SHP77 treated with DMSO at 0.1 percent for 48 hours (cell line): ENCODE results near the gene SIPA1L3.
"Not testable (repeated sequence)": the region's sequence is repeated elsewhere in the genome, so short reads cannot be mapped to it uniquely, and the experiment has no call there.

Experiments
- DNase-seq: peaks from one replicate; lab custom pipeline; 2025; lab: John Stamatoyannopoulos, UW

Gene SIPA1L3

GRCh38 chr19:38070573-38070972, 163.6 kb downstream of the SIPA1L3 start:
- DNase-seq, result peak; percentile 32

- DNase-seq, result not testable (repeated sequence)
These were observed 164.0 kb downstream of the SIPA1L3 start for GRCh38 chr19:38071054-38071453.

- no peak for DNase-seq
These were observed 164.6 kb downstream of the SIPA1L3 start for GRCh38 chr19:38071647-38072046.

GRCh38 chr19:38072776-38073750, 166.1 kb downstream of the SIPA1L3 start:
- no peak for DNase-seq

- peak; percentile 14 for DNase-seq
These were observed 167.1 kb downstream of the SIPA1L3 start for GRCh38 chr19:38073841-38074685.

GRCh38 chr19:38076337-38076736, 169.3 kb downstream of the SIPA1L3 start:
- DNase-seq, result no peak

- no peak for DNase-seq
These were observed 171.4 kb downstream of the SIPA1L3 start for GRCh38 chr19:38078302-38078930.

- peak; percentile 96 for DNase-seq
These were observed 172.9 kb downstream of the SIPA1L3 start for GRCh38 chr19:38079926-38080380.

- DNase-seq, result no peak
These were observed 174.7 kb downstream of the SIPA1L3 start for GRCh38 chr19:38081547-38082255.

- no peak for DNase-seq
These were observed 175.5 kb downstream of the SIPA1L3 start for GRCh38 chr19:38082256-38083118.

GRCh38 chr19:38084196-38084595, 177.2 kb downstream of the SIPA1L3 start:
- no peak for DNase-seq

GRCh38 chr19:38089440-38089839, 182.4 kb downstream of the SIPA1L3 start:
- DNase-seq, result no peak

- DNase-seq, result no peak
These were observed 186.1 kb downstream of the SIPA1L3 start for GRCh38 chr19:38093154-38093553.

GRCh38 chr19:38093587-38093986, 186.6 kb downstream of the SIPA1L3 start:
- no peak for DNase-seq

GRCh38 chr19:38095411-38096308, 188.7 kb downstream of the SIPA1L3 start:
- DNase-seq, result peak; percentile 89

- no peak for DNase-seq
These were observed 193.0 kb downstream of the SIPA1L3 start for GRCh38 chr19:38099966-38100365.

- DNase-seq, result no peak
These were observed 193.6 kb downstream of the SIPA1L3 start for GRCh38 chr19:38100589-38100988.

- no peak for DNase-seq
These were observed 194.7 kb downstream of the SIPA1L3 start for GRCh38 chr19:38101723-38102122.

GRCh38 chr19:38105574-38105973, 198.6 kb downstream of the SIPA1L3 start:
- DNase-seq, result no peak
